ENCODE data around the gene TTC12.

The TTC12 gene

GRCh38 chr11:113332023-113332422 is 17.6 kb downstream of the TTC12 start:
- peaks cover 9% of the 10 kb centered on the region for H3K36me3 ChIP-seq (ENCODE audit: insufficient read depth, low read length)
- H3K9me3 ChIP-seq (replicated peaks; ENCODE audit: low read length), result no peaks in the 10 kb centered on the region
- H3K27me3 ChIP-seq (ENCODE audit: control insufficient read depth, insufficient read depth, low read length), result no peaks in the 10 kb centered on the region
- no peaks in the 10 kb centered on the region for H3K4me1 ChIP-seq (ENCODE audit: control insufficient read depth, insufficient read depth, low read length)
- H3K4me3 ChIP-seq (ENCODE audit: low read length), result no peak overlapping the region
- no peak overlapping the region for H3K4me2 ChIP-seq (ENCODE audit: low read length)
- no peak overlapping the region for H3K9ac ChIP-seq (ENCODE audit: low read depth, low read length)

DNA sequence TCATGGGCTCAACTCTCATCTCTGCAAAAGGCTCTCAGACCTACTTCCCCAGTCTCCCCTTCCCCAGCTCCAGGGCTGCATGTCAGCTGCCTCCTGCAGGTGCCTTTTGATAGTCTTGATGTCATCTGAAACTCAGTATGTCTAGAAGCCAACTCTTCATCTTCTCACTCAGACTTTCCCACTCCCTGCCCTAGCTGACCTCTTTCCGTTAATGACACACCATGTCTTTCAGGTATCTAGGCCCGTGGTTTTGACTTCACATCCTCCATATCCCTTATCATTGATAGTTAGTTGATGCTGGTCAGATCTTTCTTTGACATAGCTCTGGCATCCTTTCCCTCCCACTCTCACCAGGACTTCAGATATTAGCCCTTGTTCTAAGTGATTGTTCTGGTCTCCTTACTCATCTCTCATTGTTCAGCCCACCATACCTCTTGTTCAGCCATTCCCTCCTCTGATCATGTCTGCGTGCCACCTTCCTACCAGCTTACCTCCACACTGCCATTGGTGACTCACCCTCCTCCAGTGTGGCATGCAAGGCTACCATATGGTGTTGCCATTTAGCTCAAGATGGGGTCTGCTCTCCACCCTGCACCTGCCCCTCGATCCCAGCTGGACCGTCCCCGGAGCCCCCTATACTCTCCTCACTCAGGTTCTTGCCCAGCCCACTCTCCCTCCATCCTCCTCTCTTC is 18.4 kb downstream of the TTC12 start:
- H3K4me2 ChIP-seq (ENCODE audit: low read length), result no peak overlapping the region

GRCh38 chr11:113334183-113334582 is 19.8 kb downstream of the TTC12 start:
- Histone ChIP-seq H3K4me2 (ENCODE audit: low read length) (no peak overlapping the region), H3K27me3 (ENCODE audit: control insufficient read depth, insufficient read depth, low read length) (no peaks in the 10 kb centered on the region), H3K9me3 (replicated peaks; ENCODE audit: low read length) (no peaks in the 10 kb centered on the region), H3K4me1 (ENCODE audit: control insufficient read depth, insufficient read depth, low read length) (no peaks in the 10 kb centered on the region), H3K9ac (ENCODE audit: low read depth, low read length) (no peak overlapping the region), H3K36me3 (ENCODE audit: insufficient read depth, low read length) (peaks cover 10% of the 10 kb centered on the region), H3K4me3 (ENCODE audit: low read length) (no peak overlapping the region)

More for the DNA sequence above, 18.4 kb downstream of the TTC12 start:
- Histone ChIP-seq H3K36me3 (ENCODE audit: insufficient read depth, low read length) (peaks cover 9% of the 10 kb centered on the region), H3K27me3 (ENCODE audit: control insufficient read depth, insufficient read depth, low read length) (no peaks in the 10 kb centered on the region), H3K9me3 (replicated peaks; ENCODE audit: low read length) (no peaks in the 10 kb centered on the region), H3K4me1 (ENCODE audit: control insufficient read depth, insufficient read depth, low read length) (no peaks in the 10 kb centered on the region), H3K4me3 (ENCODE audit: low read length) (no peak overlapping the region), H3K9ac (ENCODE audit: low read depth, low read length) (no peak overlapping the region)

- Histone ChIP-seq H3K9ac (ENCODE audit: low read depth, low read length) (no peak overlapping the region), H3K4me3 (ENCODE audit: low read length) (no peak overlapping the region), H3K36me3 (ENCODE audit: insufficient read depth, low read length) (peaks cover 20% of the 10 kb centered on the region), H3K27me3 (ENCODE audit: control insufficient read depth, insufficient read depth, low read length) (no peaks in the 10 kb centered on the region), H3K9me3 (replicated peaks; ENCODE audit: low read length) (no peaks in the 10 kb centered on the region), H3K4me1 (ENCODE audit: control insufficient read depth, insufficient read depth, low read length) (no peaks in the 10 kb centered on the region), H3K4me2 (ENCODE audit: low read length) (no peak overlapping the region)
Measured at GRCh38 chr11:113338730-113339129, 24.3 kb downstream of the TTC12 start.

DNA sequence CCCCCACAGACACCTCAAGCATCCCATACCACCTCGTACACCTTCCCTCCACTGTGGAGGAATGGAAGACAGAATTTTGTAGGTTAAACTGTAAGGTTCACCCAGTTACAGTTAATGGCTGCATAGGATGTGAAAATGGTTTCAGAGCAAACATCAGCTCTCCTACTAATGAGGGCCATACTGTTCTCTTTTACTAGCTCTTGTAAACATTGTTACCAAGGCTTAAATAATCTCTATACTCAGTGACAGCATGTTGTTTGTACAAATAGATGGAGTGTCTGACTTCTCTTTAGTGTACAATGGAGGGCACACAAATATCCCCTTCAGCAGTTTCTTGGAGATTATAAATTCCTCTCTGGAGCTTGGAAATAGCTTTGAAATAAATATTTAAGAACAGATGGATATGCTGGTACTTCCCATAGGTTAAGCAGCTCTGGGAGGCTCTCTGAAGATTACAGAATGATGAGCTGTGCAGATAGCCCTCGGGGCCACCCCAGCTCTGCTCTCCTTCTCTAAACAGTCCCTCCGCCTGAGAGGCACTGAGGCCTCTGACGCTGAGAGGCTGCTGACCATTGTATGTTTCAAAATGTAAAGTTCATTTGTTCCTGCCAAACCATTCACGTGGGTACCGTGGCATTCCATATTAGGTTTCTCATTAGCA is 25.7 kb downstream of the TTC12 start:
- peaks cover 29% of the 10 kb centered on the region for H3K36me3 ChIP-seq (ENCODE audit: insufficient read depth, low read length)
- H3K9ac ChIP-seq (ENCODE audit: low read depth, low read length), result no peak overlapping the region
- H3K4me1 ChIP-seq (ENCODE audit: control insufficient read depth, insufficient read depth, low read length), result no peaks in the 10 kb centered on the region
- no peaks in the 10 kb centered on the region for H3K9me3 ChIP-seq (replicated peaks; ENCODE audit: low read length)
- no peaks in the 10 kb centered on the region for H3K27me3 ChIP-seq (ENCODE audit: control insufficient read depth, insufficient read depth, low read length)
- H3K4me3 ChIP-seq (ENCODE audit: low read length), result no peak overlapping the region
- H3K4me2 ChIP-seq (ENCODE audit: low read length), result no peak overlapping the region

DNA sequence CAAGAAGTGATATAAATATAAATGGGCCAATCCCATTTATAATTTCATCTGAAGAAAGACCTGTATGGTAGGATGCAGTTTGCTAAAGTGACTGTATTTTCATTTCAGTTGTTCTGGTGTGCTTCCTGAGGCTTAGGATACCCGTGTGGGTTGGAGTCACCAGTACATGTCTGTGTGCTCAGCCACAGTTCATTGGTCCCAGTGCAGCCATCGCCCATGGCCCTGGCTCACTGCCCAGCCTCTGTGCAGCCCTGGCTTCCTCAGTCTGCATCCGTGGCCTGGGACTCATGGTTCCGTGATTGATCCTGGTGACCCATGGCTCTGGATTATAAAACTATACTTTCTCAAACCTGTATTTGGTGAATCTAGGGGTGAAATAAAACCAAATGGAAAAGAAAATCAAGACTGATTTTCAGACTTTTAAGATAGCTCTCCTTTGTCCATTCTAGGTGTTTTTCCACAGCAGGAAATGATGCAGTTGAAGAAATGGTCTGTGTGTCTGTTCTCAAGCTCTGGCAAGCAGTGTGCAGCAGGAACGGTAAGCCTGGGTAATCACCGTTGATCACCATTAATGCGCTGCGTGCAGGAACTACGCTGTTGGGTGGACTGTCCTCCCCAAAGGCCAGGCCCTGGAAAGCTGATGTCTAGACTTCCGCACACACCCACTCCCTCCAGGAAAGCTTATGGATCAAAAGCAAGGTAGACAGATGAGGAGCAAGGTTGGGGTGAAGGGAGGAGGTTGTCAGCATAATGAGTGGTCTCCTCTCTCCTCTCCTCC is 27.2 kb downstream of the TTC12 start:
- H3K36me3 ChIP-seq (ENCODE audit: insufficient read depth, low read length), result peaks cover 24% of the 10 kb centered on the region
- no peaks in the 10 kb centered on the region for H3K9me3 ChIP-seq (replicated peaks; ENCODE audit: low read length)
- H3K27me3 ChIP-seq (ENCODE audit: control insufficient read depth, insufficient read depth, low read length), result no peaks in the 10 kb centered on the region
- H3K9ac ChIP-seq (ENCODE audit: low read depth, low read length), result no peak overlapping the region
- H3K4me2 ChIP-seq (ENCODE audit: low read length), result no peak overlapping the region
- H3K4me1 ChIP-seq (ENCODE audit: control insufficient read depth, insufficient read depth, low read length), result no peaks in the 10 kb centered on the region
- no peak overlapping the region for H3K4me3 ChIP-seq (ENCODE audit: low read length)

GRCh38 chr11:113345978-113346377 is 31.6 kb downstream of the TTC12 start:
- Histone ChIP-seq H3K36me3 (ENCODE audit: insufficient read depth, low read length) (peaks cover 13% of the 10 kb centered on the region), H3K9me3 (replicated peaks; ENCODE audit: low read length) (no peaks in the 10 kb centered on the region), H3K27me3 (ENCODE audit: control insufficient read depth, insufficient read depth, low read length) (no peaks in the 10 kb centered on the region), H3K4me2 (ENCODE audit: low read length) (no peak overlapping the region), H3K4me1 (ENCODE audit: control insufficient read depth, insufficient read depth, low read length) (no peaks in the 10 kb centered on the region), H3K9ac (ENCODE audit: low read depth, low read length) (no peak overlapping the region), H3K4me3 (ENCODE audit: low read length) (no peak overlapping the region)

DNA sequence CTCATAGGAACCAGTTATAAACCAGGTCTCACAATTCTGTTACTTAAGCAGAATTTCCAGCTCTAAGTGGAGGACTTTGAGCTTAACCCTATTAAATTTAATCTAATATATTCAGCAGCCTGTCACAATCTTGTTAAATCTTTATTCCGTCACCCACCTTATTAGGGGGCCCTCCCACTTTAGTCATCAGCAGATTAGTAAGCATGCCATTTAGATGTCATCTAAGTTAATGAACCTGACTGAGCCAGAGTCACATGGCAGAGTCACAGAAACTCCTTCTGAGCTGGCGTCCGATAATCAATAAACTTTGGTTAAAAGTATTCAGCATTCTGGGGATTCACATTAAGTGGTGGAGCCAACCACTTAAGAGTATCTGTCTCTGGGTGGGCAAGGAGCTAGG is 35.1 kb downstream of the TTC12 start:
- no peaks in the 10 kb centered on the region for H3K9me3 ChIP-seq (replicated peaks; ENCODE audit: low read length)
- no peak overlapping the region for H3K4me3 ChIP-seq (ENCODE audit: low read length)
- no peak overlapping the region for H3K9ac ChIP-seq (ENCODE audit: low read depth, low read length)
- H3K36me3 ChIP-seq (ENCODE audit: insufficient read depth, low read length), result peaks cover under 1% of the 10 kb centered on the region
- no peaks in the 10 kb centered on the region for H3K27me3 ChIP-seq (ENCODE audit: control insufficient read depth, insufficient read depth, low read length)
- H3K4me1 ChIP-seq (ENCODE audit: control insufficient read depth, insufficient read depth, low read length), result no peaks in the 10 kb centered on the region
- H3K4me2 ChIP-seq (ENCODE audit: low read length), result no peak overlapping the region

- H3K4me1 ChIP-seq (ENCODE audit: control insufficient read depth, insufficient read depth, low read length), result no peaks in the 10 kb centered on the region
- H3K4me2 ChIP-seq (ENCODE audit: low read length), result no peak overlapping the region
- H3K4me3 ChIP-seq (ENCODE audit: low read length), result no peak overlapping the region
- H3K9me3 ChIP-seq (replicated peaks; ENCODE audit: low read length), result no peaks in the 10 kb centered on the region
- no peaks in the 10 kb centered on the region for H3K36me3 ChIP-seq (ENCODE audit: insufficient read depth, low read length)
- H3K9ac ChIP-seq (ENCODE audit: low read depth, low read length), result no peak overlapping the region
- no peaks in the 10 kb centered on the region for H3K27me3 ChIP-seq (ENCODE audit: control insufficient read depth, insufficient read depth, low read length)
Measured at GRCh38 chr11:113350336-113351067, 36.1 kb downstream of the TTC12 start.

- Histone ChIP-seq H3K4me1 (ENCODE audit: control insufficient read depth, insufficient read depth, low read length) (no peaks in the 10 kb centered on the region), H3K9ac (ENCODE audit: low read depth, low read length) (no peak overlapping the region), H3K36me3 (ENCODE audit: insufficient read depth, low read length) (no peaks in the 10 kb centered on the region), H3K9me3 (replicated peaks; ENCODE audit: low read length) (no peaks in the 10 kb centered on the region), H3K4me3 (ENCODE audit: low read length) (no peak overlapping the region), H3K27me3 (ENCODE audit: control insufficient read depth, insufficient read depth, low read length) (no peaks in the 10 kb centered on the region), H3K4me2 (ENCODE audit: low read length) (no peak overlapping the region)
Measured at GRCh38 chr11:113351068-113351450, 36.7 kb downstream of the TTC12 start.

- Histone ChIP-seq H3K36me3 (ENCODE audit: insufficient read depth, low read length) (no peaks in the 10 kb centered on the region), H3K4me3 (ENCODE audit: low read length) (no peak overlapping the region), H3K4me2 (ENCODE audit: low read length) (no peak overlapping the region), H3K9ac (ENCODE audit: low read depth, low read length) (no peak overlapping the region), H3K4me1 (ENCODE audit: control insufficient read depth, insufficient read depth, low read length) (no peaks in the 10 kb centered on the region), H3K27me3 (ENCODE audit: control insufficient read depth, insufficient read depth, low read length) (no peaks in the 10 kb centered on the region), H3K9me3 (replicated peaks; ENCODE audit: low read length) (no peaks in the 10 kb centered on the region)
Measured at GRCh38 chr11:113351480-113351879, 37.1 kb downstream of the TTC12 start.
